ENCODE data around the gene RS1. TPM values are rescaled to one million over a fixed set of nuclear protein-coding genes. Genes with fewer than 3 reads are reported as not detected.

Gene RS1
- total RNA-seq, 1 donor from 2014 or later: not detected

DNA sequence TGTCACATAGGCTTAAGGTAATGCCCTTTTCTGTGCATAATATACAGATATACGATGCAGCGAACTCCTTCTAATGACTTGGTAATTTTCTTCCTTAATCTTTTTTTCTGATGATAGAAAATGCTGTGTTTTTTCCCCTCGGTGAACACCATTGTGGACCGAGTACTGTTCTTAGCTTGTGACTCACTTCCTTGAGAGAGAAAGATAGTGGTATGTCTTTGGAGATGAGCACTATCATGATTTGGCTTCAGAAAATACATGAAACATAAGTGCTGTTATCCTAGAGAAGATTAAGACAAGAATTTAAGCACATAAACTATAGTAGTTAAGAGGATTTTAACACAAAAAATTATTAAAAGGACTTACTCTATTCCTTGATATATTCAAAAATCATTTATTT, 63.9 kb downstream of the RS1 start:
- Mint-ChIP-seq H3K4me1 (ENCODE audit: low read depth, unreplicated experiment) (peaks cover 5% of the 10 kb centered on the region), H3K4me3 (ENCODE audit: unreplicated experiment) (no peak overlapping the region), H3K36me3 (ENCODE audit: low read depth, unreplicated experiment) (peaks cover 13% of the 10 kb centered on the region), H3K27me3 (ENCODE audit: low read depth, unreplicated experiment) (no peaks in the 10 kb centered on the region), H3K27ac (ENCODE audit: unreplicated experiment) (no peak overlapping the region), H3K9me3 (ENCODE audit: unreplicated experiment) (no peaks in the 10 kb centered on the region)
- Histone ChIP-seq H3K27ac (ENCODE audit: low read depth, low read length) (no peak overlapping the region), H3K9me3 (ENCODE audit: insufficient read depth, low read depth, low read length) (no peaks in the 10 kb centered on the region), H3K27me3 (ENCODE audit: insufficient read depth, low read length) (no peaks in the 10 kb centered on the region), H3K4me1 (ENCODE audit: insufficient read depth, low read length) (no peaks in the 10 kb centered on the region), H3K79me2 (ENCODE audit: insufficient read depth, low read length) (no peaks in the 10 kb centered on the region), H3K4me2 (ENCODE audit: low read length) (no peak overlapping the region), H3K4me3 (ENCODE audit: insufficient read depth, low read depth, low read length) (no peak overlapping the region), H3K36me3 (ENCODE audit: insufficient read depth, low read length) (no peaks in the 10 kb centered on the region), H3K9ac (ENCODE audit: low read length) (no peak overlapping the region), H4K20me1 (ENCODE audit: insufficient read depth, low read length) (no peaks in the 10 kb centered on the region), H2AFZ (ENCODE audit: low read depth, low read length) (no peak overlapping the region)
- no peak for DNase-seq (ENCODE audit: low read depth)
- TF ChIP-seq, protein P1, sequence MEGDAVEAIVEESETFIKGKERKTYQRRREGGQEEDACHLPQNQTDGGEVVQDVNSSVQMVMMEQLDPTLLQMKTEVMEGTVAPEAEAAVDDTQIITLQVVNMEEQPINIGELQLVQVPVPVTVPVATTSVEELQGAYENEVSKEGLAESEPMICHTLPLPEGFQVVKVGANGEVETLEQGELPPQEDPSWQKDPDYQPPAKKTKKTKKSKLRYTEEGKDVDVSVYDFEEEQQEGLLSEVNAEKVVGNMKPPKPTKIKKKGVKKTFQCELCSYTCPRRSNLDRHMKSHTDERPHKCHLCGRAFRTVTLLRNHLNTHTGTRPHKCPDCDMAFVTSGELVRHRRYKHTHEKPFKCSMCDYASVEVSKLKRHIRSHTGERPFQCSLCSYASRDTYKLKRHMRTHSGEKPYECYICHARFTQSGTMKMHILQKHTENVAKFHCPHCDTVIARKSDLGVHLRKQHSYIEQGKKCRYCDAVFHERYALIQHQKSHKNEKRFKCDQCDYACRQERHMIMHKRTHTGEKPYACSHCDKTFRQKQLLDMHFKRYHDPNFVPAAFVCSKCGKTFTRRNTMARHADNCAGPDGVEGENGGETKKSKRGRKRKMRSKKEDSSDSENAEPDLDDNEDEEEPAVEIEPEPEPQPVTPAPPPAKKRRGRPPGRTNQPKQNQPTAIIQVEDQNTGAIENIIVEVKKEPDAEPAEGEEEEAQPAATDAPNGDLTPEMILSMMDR (IDR thresholded peaks at IDR 0.05; ENCODE audit: insufficient read depth, low read depth, low read length): no peak
- TF ChIP-seq EZH2 (IDR thresholded peaks at IDR 0.05; ENCODE audit: insufficient read depth, low read length): no peak
- peak; percentile 97 for FAIRE-seq

DNA sequence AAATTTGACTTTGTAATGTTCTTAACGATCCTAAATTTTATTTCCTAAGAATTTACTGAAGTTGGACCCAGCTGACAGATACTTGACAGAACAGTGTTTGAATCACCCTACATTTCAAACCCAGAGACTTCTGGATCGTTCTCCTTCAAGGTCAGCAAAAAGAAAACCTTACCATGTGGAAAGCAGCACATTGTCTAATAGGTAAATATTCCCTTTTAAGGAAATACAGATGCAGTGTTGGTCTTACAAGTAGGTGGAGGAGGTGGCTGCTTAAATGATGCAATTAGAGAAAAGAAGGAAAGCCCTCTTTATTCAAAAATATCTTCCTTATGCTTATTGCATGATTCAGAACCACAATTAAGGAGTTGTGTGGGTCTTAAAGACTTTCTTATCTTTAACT, 73.5 kb downstream of the RS1 start:
- no peak overlapping the region for H2AFZ ChIP-seq (ENCODE audit: low read depth, low read length)
- H4K20me1 ChIP-seq (ENCODE audit: insufficient read depth, low read length): no peaks in the 10 kb centered on the region
- no peaks in the 10 kb centered on the region for H3K9me3 ChIP-seq (ENCODE audit: insufficient read depth, low read depth, low read length)
- no peaks in the 10 kb centered on the region for H3K79me2 ChIP-seq (ENCODE audit: insufficient read depth, low read length)
- no peak overlapping the region for H3K4me2 ChIP-seq (ENCODE audit: low read length)
- Mint-ChIP-seq H3K27me3 (ENCODE audit: low read depth, unreplicated experiment) (no peaks in the 10 kb centered on the region), H3K4me1 (ENCODE audit: low read depth, unreplicated experiment) (peaks cover 2% of the 10 kb centered on the region), H3K27ac (ENCODE audit: unreplicated experiment) (no peak overlapping the region), H3K4me3 (ENCODE audit: unreplicated experiment) (no peak overlapping the region), H3K9me3 (ENCODE audit: unreplicated experiment) (no peaks in the 10 kb centered on the region), H3K36me3 (ENCODE audit: low read depth, unreplicated experiment) (peaks cover 2% of the 10 kb centered on the region)
- FAIRE-seq: peak; percentile 87
- no peak overlapping the region for H3K9ac ChIP-seq (ENCODE audit: low read length)
- no peaks in the 10 kb centered on the region for H3K36me3 ChIP-seq (ENCODE audit: insufficient read depth, low read length)
- peak; percentile 12 for DNase-seq (ENCODE audit: low read depth)
- TF ChIP-seq, protein P1 (IDR thresholded peaks at IDR 0.05; ENCODE audit: insufficient read depth, low read depth, low read length): no peak
- TF ChIP-seq EZH2 (IDR thresholded peaks at IDR 0.05; ENCODE audit: insufficient read depth, low read length): no peak
- no peaks in the 10 kb centered on the region for H3K27me3 ChIP-seq (ENCODE audit: insufficient read depth, low read length)
- no peaks in the 10 kb centered on the region for H3K4me1 ChIP-seq (ENCODE audit: insufficient read depth, low read length)
- H3K27ac ChIP-seq (ENCODE audit: low read depth, low read length): no peak overlapping the region
- no peak overlapping the region for H3K4me3 ChIP-seq (ENCODE audit: insufficient read depth, low read depth, low read length)

DNA sequence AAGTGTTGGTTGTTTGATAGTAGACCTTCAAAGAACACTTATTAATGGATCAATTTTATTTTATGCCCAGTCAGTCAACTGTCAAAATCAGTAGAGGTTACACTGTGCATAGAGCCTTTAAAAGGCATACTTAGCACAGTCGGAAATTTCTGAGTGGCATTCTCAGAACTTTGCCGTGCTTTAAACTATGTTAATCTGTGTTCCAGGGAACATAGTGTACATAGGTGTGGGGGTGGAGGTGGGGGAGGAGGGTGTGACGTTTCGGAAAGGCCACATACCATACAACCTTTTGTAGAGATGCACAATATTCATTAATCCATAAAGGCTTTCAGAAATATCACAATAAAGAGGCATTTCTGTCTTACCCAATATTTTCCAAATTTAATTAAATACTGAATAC, 75.8 kb downstream of the RS1 start:
- H3K27me3 ChIP-seq (ENCODE audit: insufficient read depth, low read length): no peaks in the 10 kb centered on the region
- H3K27ac ChIP-seq (ENCODE audit: low read depth, low read length): no peak overlapping the region
- no peaks in the 10 kb centered on the region for H3K79me2 ChIP-seq (ENCODE audit: insufficient read depth, low read length)
- H3K27me3 Mint-ChIP-seq (ENCODE audit: low read depth, unreplicated experiment): no peaks in the 10 kb centered on the region
- H3K9me3 Mint-ChIP-seq (ENCODE audit: unreplicated experiment): no peaks in the 10 kb centered on the region
- DNase-seq (ENCODE audit: low read depth) (no peak), FAIRE-seq (no peak)
- no peaks in the 10 kb centered on the region for H3K9me3 ChIP-seq (ENCODE audit: insufficient read depth, low read depth, low read length)
- H3K36me3 Mint-ChIP-seq (ENCODE audit: low read depth, unreplicated experiment): peaks cover 2% of the 10 kb centered on the region
- no peak overlapping the region for H3K9ac ChIP-seq (ENCODE audit: low read length)
- no peak overlapping the region for H3K4me3 ChIP-seq (ENCODE audit: insufficient read depth, low read depth, low read length)
- no peak overlapping the region for H3K27ac Mint-ChIP-seq (ENCODE audit: unreplicated experiment)
- no peaks in the 10 kb centered on the region for H3K4me1 ChIP-seq (ENCODE audit: insufficient read depth, low read length)
- no peaks in the 10 kb centered on the region for H4K20me1 ChIP-seq (ENCODE audit: insufficient read depth, low read length)
- H3K4me1 Mint-ChIP-seq (ENCODE audit: low read depth, unreplicated experiment): peaks cover 2% of the 10 kb centered on the region
- no peaks in the 10 kb centered on the region for H3K36me3 ChIP-seq (ENCODE audit: insufficient read depth, low read length)
- no peak overlapping the region for H2AFZ ChIP-seq (ENCODE audit: low read depth, low read length)
- no peak overlapping the region for H3K4me3 Mint-ChIP-seq (ENCODE audit: unreplicated experiment)
- TF ChIP-seq, protein P1 (IDR thresholded peaks at IDR 0.05; ENCODE audit: insufficient read depth, low read depth, low read length): no peak
- TF ChIP-seq EZH2 (IDR thresholded peaks at IDR 0.05; ENCODE audit: insufficient read depth, low read length): no peak
- no peak overlapping the region for H3K4me2 ChIP-seq (ENCODE audit: low read length)

Measured in astrocyte (in vitro differentiated cells and primary cell).